Measurements from ENCODE around the gene ING2. TPM values are rescaled to one million over a fixed set of nuclear protein-coding genes. Genes with fewer than 3 reads are reported as not detected.

Gene ING2
- total and polyA plus RNA-seq, 10 of the 15 experiments (the other 5 are each of a cell fraction or from before 2014, with no cell fraction given) = 3.3 to 16.1 (median 10.9) TPM

GRCh38 chr4:183561905-183562304 lies 57.0 kb downstream of the ING2 start:
- Histone ChIP-seq H3K4me2 (ENCODE audit: control insufficient read depth, insufficient read depth) (no peak overlapping the region), H3K4me3 (no peak overlapping the region), H3K9ac (ENCODE audit: control insufficient read depth, insufficient read depth, low read length) (no peak overlapping the region), H3K79me2 (ENCODE audit: control insufficient read depth, insufficient read depth, low read length) (no peaks in the 10 kb centered on the region), H3K36me3 (ENCODE audit: control insufficient read depth in 2 of 2, insufficient read depth in 2 of 2, low read length in 1 of 2) (no peaks in the 10 kb centered on the region), H3K9me3 (replicated peaks; ENCODE audit: control insufficient read depth, insufficient read depth, low read length) (no peaks in the 10 kb centered on the region), H2AFZ (ENCODE audit: control insufficient read depth, low read depth, low read length) (no peak overlapping the region), H3K27ac (ENCODE audit: control insufficient read depth, insufficient read depth) (no peak overlapping the region), H4K20me1 (ENCODE audit: control insufficient read depth, insufficient read depth) (no peaks in the 10 kb centered on the region), H3K27me3 (replicated peaks in 1 of 2; ENCODE audit: control insufficient read depth in 2 of 2, insufficient read depth in 2 of 2, low read length in 1 of 2) (no peaks in the 10 kb centered on the region; a peak in 1 of 4 replicates), H3K4me1 (ENCODE audit: control insufficient read depth, insufficient read depth, low read length) (no peaks in the 10 kb centered on the region)
- ChIA-PET RAD21 (ENCODE audit: unreplicated experiment) (no interaction called here), POLR2A (interaction anchor here (0.7 kb wide), 1 partner anchor 11 kb away, joined by 4 read pairs; no protein-coding TSS in a partner anchor), SMC1A (ENCODE audit: uncharacterized antibody, unreplicated experiment) (interaction anchor here (0.6 kb wide), 1 partner anchor 571 kb away, joined by 4 read pairs; no protein-coding TSS in a partner anchor), CTCF (no interaction called here)
- no peak for DNase-seq (ENCODE audit: low read depth, low spot score)
- WGBS (ENCODE audit: insufficient coverage, insufficient replicate concordance, low lambda C conversion rate, missing lambda C conversion rate) = 13% methylated on average over 4 of the region's 4 CpGs
- no peak for TF ChIP-seq IKZF1 (conservative IDR thresholded peaks at IDR 0.05)
- TF ChIP-seq ATF7 (IDR thresholded peaks at IDR 0.05; ENCODE audit: low read depth) = no peak
- no peak for TF ChIP-seq TCF12 (IDR thresholded peaks at IDR 0.05; ENCODE audit: low read depth, low read length)
- TF ChIP-seq PRDM15 (CRISPR knock-in tag; IDR thresholded peaks at IDR 0.05) = no peak
- no peak for TF ChIP-seq ZSCAN29 (IDR thresholded peaks at IDR 0.05)
- TF ChIP-seq STAT3 (IDR thresholded peaks at IDR 0.05; ENCODE audit: low read depth, low read length) = no peak
- no peak for TF ChIP-seq HSF1 (IDR thresholded peaks at IDR 0.05; ENCODE audit: low read depth, low read length)
- no peak for TF ChIP-seq SUPT20H (IDR thresholded peaks at IDR 0.05; ENCODE audit: borderline replicate concordance, control insufficient read depth, low read depth, low read length)
- TF ChIP-seq SP1 (IDR thresholded peaks at IDR 0.05; ENCODE audit: low read depth, low read length) = no peak
- TF ChIP-seq RELA (IDR thresholded peaks at IDR 0.05; ENCODE audit: borderline replicate concordance, partially characterized antibody) = no peak
- TF ChIP-seq SIN3A (IDR thresholded peaks at IDR 0.05; ENCODE audit: low read depth, low read length) = no peak
- TF ChIP-seq MTA3 (IDR thresholded peaks at IDR 0.05; ENCODE audit: borderline replicate concordance, low read length) = no peak
- no peak for TF ChIP-seq SMARCA5 (IDR thresholded peaks at IDR 0.05)
- TF ChIP-seq RAD21 (IDR thresholded peaks at IDR 0.05; ENCODE audit: insufficient read depth, low read depth, low read length) = no peak
- TF ChIP-seq CHD4 (IDR thresholded peaks at IDR 0.05) = no peak
- TF ChIP-seq NR2C1 (IDR thresholded peaks at IDR 0.05) = no peak
- TF ChIP-seq CHD1 (IDR thresholded peaks at IDR 0.05; ENCODE audit: low read depth, low read length) = no peak
- ATAC-seq = no peak
- in situ Hi-C loops (cut with MboI) = no loop called here
- BruUV-seq (replicated peaks) = no TSS peak
- intact Hi-C loops (cut with micrococcal nuclease; ENCODE audit: unreplicated experiment) = no loop called here
- FAIRE-seq = no peak
